ENCODE results near the gene ZNF135. TPM values are rescaled to one million over a fixed set of nuclear protein-coding genes. Genes with fewer than 3 reads are reported as not detected.

Gene ZNF135
- polyA plus RNA-seq, 4 donors, result 22.1 to 28.6 (median 23.9) TPM

DNA sequence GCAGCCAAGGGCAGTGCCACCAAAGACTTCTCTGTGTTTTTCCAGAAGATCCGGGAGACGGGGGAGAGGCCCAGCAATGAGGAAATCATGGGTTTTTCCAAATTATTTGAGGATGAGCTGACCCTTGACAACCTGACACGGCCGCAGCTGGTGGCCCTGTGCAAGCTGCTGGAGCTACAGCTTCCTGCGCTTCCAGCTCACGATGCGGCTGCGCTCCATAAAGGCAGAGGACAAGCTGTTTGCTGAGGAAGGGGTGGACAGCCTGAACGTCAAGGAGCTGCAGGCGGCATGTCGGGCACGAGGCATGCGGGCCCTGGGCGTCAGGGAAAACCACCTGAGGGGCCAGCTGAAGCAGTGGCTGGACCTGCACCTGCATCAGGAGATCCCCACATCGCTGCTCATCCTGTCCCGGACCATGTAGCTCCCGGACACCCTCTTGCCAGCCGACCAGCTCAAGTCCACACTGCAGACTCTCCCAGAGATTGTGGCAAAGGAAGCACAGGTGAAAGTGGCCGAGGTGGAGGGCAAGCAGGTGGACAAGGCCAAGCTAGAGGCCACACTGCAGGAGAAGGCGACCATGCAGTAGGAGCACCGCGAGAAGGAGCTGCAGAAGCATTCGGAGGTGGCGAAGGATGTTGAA, 13.6 kb upstream of the ZNF135 start:
- no peak for DNase-seq (ENCODE audit: low read depth in 4 of 4, low spot score in 3 of 4)

DNA sequence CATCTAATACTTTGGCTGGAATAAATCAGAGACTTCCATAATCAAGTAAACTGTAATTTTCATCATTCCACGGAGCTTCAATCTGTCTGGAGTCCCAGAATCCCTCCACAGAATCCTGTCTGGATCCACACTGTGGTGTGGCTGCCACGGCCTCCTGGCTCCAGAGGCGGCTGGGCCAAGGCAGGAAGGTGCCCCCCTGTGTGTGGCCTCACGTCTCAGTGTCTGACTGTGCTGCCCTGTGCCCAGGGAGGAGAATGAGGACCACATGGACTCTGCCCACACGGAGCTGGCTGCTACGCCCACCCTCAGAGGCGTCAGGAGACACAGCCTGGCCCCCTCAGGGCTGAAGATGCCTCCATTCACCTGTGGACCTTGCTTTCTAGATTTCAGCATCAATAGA, 12.2 kb upstream of the ZNF135 start:
- no peak for DNase-seq (ENCODE audit: low read depth in 4 of 4, low spot score in 3 of 4)

DNA sequence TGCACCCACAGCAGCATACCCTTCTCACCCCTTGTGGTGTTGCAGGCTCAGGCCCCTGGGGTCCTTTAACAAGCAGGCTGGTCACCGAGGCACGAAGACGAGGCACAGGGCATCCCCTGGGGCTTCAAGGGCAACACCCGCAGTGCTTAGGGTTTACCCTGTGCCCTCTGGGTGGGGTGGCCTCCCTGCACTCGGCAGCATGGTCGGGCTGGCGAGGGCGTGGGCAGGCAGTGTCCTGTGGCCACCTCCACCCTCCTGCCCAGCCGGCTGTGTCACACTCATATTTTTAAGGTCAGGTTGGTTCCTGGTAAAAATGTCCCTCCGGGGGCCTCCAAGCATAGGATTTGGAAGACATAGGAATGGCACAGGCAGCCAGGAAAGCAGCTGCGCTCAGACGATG, 11.4 kb upstream of the ZNF135 start:
- no peak for DNase-seq (ENCODE audit: low read depth in 4 of 4, low spot score in 3 of 4)

DNA sequence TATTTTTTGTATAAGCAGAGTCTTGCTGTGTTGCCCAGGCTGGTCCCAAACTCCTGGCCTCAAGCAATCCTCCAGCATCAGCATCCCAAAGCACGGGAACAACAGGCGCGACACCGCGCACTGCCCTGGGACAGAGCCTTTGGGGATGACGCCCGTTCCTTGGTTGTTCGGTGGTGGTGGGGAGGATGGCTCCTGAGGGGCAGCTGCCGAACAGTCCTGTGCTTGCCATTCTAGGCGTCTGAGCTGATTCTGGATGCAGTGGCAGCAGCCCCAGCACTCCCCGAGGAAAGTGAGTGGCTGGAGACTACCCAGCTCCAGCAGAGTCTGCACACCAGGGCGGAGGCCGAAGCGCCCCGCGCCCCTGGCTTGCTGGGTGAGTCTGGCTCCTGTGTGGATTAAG, 6.8 kb upstream of the ZNF135 start:
- DNase-seq (ENCODE audit: low read depth in 4 of 4, low spot score in 3 of 4), result no peak

DNA sequence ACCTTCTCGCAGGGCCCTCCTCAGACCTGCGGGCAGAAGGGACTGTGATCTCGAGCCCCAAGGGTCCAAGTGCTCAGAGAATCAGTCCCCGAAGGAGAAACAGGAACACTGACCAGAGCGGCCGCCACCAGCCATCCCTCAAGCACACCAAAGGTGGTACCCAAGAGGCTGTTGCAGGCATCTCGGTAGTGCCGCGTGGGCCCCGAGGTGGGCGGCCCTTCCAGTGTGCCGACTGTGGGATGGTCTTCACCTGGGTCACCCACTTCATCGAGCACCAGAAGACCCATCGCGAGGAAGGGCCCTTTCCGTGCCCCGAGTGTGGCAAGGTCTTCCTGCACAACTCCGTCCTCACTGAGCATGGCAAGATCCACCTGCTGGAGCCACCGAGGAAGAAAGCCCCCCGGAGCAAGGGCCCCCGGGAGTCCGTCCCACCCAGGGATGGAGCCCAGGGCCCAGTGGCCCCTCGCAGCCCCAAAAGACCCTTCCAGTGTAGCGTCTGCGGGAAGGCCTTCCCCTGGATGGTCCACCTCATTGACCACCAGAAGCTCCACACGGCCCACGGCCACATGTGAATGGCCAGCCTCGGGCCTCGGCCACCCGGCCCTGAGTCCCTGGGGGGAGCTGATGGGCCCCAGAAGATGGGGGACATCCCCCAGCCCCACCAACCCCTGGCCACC, 5.5 kb upstream of the ZNF135 start:
- DNase-seq (ENCODE audit: low read depth in 4 of 4, low spot score in 3 of 4), result no peak

DNA sequence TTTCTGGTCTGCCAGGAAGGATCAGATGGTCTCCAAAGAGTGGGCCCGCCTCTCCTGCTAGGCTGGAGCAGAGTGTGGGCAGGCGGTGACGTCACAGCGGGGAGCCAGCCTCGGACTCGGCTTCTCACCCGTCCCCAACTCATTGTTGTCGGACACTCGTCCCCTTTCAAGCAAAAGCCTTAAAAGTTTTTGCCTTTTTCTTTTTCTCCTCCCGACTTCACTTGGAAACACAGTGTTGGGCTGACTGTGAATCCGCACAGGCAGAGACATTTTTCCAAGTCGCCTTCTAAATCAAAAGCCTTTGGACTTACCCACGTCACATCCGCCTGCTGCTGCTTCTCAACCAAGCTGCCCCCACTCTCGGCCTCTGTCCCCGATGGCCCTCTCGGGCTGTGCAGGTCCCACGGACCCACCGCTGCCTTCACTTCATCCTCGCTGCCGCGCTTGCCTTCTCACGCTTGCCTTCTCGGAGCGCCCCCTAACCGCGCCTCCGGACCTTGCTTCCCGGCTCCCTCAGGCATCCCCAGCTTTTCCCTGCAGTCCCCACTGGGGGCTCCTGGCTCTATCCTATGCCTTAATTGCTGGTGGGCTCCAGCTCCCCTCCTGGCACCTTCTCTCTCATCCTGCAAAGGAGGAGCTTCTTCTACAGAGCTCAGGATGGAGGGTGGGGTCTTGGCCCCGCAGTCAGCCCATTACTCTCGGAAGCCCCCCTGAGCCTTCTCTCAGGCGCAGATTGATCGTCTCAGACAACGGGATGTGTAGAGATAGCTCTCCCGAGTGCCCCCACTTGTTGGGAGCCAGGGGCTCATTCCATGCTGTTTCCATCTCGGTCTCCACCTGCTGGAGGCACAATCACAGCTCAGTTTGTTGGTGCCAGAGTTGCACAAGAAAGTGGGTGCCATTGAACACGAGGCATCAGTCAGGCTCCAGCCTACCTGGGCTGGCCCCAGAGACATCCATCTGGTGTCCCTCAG, 3.9 kb upstream of the ZNF135 start:
- no peak for DNase-seq (ENCODE audit: low read depth in 4 of 4, low spot score in 3 of 4)

DNA sequence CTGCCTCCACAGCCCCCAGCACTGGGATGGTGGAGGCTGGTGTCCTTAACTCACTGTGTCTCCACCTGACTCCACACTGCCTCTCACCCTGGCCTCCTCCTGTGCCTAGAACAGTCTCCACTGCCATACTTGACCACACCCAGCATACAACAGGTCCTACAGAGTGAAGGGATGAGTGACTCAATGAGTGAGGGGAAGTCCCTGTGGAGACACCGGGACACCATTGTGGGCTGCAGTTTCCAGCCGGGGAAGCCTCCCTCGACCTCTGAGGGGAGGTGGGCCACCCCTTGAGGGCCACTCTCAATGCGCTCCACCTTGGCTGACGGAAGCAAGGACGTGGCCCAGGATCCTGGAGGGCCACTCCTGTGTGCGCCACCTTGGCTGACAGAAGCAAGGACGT, 2.8 kb upstream of the ZNF135 start:
- no peak for DNase-seq (ENCODE audit: low read depth in 4 of 4, low spot score in 3 of 4)

DNA sequence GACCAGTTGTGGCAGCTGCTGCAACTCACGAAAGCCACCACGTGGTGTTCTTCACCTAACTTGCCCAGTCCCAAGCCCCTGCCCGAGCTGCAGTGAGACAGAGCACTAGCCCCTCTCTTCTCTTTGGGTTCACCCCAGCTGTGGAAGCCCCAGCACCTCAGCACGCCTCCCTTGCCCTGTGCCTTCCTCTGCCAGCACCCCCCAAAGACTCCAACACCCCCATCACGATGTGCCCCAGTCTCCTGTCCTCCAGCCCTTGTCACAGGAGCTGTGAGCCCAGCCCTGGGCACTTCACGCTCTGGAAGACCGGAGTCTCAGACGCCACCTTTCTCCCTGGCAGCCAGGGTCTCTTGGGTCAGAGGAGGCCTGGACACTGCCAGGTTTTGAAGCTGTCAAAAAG, 2.2 kb upstream of the ZNF135 start:
- no peak for DNase-seq (ENCODE audit: low read depth in 4 of 4, low spot score in 3 of 4)

DNA sequence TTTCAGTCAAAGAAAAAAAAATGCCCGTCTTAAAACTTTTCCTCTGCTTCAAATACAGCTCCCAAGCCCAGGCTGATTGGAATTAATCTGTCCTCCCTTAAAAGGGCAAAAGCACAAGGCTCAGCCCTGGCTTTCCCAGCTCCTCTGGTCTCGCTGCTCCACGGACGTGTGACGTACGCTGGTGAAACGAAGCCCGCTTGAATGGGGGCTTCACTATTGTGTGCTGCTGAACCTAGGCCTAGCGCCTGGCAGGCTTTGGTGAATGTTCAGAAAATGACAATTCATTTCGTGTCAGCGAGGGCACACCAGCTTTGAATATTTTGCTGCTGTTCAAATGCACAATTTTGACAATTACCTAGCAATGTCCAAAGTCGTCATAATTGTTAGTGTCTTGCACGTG, 615 bp upstream of the ZNF135 start:
- DNase-seq (ENCODE audit: low read depth in 4 of 4, low spot score in 3 of 4), result no peak

DNA sequence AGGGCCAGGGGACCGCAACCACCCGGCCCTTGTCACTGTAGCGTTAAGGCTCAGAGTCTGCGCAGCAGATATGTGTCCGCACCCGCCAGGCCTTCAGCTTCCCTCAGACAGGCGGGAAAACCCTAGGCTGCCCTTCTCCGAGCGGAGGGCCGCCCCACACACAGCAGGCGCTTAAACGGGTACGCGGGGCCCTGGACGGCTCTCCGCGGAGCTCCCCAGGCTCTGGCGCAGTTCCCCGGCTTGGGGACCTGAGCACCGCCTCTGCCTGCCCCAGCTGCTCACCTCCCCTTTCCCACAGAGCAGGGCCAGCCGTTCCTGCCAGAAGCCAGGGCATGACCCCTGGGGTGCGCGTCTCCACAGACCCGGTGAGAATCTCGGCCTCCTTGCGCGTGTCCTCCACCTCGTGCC, 593 bp downstream of the ZNF135 start:
- DNase-seq (ENCODE audit: low read depth in 4 of 4, low spot score in 3 of 4), result no peak

DNA sequence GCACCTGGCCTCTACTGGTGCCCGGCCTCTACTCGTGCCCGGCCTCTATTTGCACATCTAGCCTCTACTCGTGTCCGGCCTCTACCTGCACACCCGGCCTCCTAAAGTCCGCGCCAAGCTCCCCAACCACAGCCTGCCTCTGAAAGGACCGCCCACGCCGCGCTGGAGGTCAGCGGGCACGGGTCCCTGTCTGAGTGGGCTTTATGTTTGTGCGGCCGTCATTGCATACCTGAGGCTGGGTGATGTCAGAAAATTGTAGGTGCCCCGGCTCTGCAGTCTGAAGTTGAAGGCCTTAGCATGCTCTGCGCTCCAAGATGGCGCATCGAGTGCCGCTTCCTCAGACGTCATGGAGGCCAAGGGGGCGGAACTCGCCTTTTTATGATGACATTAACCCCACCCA, 1.1 kb downstream of the ZNF135 start:
- no peak for DNase-seq (ENCODE audit: low read depth in 4 of 4, low spot score in 3 of 4)

DNA sequence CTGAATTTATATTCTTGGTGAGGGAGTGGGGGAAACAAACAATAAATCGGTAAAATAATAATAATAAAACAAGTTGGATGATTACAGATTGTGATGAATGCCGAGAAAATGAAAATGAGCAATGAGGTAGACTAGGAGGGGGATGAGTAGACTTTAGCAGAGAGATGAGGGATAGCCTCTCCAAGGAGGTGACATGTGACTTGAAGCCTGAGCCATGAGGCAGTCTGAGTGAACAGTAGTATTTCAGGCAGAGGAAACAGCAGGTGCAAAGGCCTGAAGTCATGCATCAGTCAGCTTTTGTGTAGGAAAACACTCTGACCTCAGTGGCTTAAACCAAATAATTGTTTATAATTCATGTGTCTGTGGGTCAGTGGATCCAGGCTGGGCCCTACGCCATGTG, 4.6 kb downstream of the ZNF135 start:
- DNase-seq (ENCODE audit: low read depth in 4 of 4, low spot score in 3 of 4), result no peak

DNA sequence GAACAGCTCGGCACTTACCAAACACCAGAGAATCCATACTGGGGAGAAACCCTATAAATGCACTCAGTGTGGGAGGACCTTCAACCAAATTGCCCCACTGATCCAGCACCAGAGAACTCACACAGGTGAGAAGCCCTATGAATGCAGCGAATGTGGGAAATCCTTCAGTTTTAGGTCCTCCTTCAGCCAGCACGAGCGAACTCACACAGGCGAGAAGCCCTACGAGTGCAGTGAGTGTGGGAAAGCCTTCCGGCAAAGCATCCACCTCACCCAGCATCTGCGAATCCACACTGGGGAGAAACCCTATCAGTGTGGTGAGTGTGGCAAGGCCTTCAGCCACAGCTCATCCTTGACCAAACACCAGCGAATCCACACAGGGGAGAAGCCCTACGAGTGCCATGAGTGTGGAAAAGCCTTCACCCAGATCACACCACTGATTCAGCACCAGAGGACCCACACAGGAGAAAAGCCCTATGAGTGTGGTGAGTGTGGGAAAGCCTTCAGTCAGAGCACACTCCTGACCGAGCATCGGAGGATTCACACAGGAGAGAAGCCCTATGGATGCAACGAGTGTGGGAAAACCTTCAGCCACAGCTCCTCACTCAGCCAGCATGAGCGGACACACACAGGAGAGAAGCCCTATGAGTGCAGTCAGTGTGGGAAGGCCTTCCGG, 8.3 kb downstream of the ZNF135 start:
- no peak for DNase-seq (ENCODE audit: low read depth in 4 of 4, low spot score in 3 of 4)

DNA sequence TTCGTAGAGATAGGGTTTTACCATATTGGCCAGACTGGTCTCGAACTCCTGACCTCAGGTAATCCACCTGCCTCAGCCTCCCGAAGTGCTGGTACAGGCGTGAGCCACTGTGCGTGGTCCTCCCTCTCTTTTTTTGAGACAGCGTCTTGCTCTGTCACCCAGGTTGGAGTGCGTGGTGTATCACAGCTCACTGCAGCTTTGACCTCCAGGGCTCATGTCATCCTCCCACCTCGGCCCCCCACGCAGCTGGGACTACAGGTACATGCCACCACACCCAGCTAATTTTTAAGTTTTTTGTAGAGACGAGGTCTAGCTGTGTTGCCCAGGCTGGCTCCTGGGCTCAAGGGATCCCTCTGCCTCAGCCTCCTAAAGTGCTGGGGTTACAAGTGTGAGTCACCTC, 20.7 kb downstream of the ZNF135 start:
- no peak for DNase-seq (ENCODE audit: low read depth in 4 of 4, low spot score in 3 of 4)

DNA sequence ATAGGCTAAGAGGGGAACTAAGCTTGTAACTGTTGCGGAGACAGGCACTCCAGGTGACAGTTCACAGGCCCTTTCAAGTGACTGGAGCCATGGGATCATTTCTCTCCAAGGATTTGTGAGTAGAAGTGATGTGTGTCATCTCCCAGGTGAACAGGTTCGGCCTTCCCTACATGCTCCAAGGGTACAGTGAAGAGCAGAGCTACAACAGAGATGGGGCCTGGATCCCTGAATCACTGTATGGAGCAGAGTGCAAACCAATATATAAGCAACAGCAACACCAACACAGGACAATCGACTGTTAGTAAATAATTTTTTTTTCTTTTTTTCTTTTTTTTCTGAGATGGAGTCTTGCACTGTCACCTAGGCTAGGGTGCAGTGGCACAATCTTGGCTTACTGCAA, 23.9 kb downstream of the ZNF135 start:
- no peak for DNase-seq (ENCODE audit: low read depth in 4 of 4, low spot score in 3 of 4)

DNA sequence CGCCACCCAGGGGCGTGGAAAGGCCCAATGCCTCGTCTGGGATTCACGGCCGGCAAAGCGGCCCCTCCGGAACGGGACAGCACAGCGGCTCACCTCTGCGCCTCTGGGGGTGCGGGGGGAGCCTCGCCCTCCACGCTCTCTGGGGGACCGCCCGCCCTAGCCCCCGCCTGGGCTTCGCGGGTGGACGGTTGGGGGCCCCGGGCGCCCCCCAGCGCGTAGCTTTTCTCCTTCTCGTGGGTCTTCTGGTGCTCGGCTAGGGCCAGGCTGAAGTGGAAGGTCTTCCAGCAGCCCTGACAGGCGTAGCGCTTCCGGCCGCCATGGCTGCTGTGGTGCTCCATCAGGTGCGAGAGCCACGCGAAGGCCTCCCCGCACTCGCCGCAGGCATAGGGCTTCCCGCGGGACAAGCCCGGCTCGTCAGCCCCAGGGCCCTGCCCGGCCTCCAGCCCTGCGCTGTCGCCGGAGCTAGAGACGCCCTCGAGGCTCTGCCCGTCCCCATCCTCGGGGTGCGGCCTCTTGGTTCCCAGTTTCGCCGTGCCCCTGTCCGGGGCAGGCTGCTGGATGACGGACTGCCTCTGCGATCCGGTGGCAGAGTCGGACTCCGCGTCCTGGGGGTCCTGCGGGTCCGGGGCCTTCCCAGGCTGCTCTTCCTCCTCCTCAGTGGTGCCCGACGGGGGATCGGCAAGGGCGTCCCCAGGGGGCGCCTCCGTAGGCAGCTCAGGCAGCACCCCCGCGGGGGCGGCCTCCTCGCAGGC, 25.7 kb downstream of the ZNF135 start:
- DNase-seq (ENCODE audit: low read depth in 4 of 4, low spot score in 3 of 4), result no peak

DNA sequence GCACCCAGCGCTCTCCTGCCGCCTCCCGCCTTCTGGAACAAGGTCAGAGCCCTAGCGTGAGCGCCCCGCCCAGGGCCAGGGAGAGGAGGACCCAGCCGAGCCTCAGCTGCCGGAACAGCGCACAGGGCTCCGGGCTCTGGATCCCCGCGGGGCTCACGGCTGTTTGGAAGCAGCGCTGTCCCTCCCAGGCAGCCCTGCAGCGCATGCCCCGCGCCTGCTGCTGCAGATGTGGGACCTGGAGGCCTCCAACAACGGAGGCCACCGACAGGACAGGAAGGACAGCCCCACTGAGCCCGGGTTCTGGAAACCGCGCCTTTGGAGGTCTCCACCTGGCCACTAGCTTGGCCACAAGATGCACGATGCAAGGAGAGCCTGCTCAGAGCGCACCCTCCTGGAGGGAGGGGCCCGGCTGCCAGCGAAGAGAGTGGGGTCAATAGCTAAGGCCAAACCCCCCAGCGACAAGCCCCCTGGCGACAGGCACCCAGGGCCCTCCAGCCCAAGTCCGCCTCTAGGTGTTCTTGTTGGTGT, 26.3 kb downstream of the ZNF135 start:
- no peak for DNase-seq (ENCODE audit: low read depth in 4 of 4, low spot score in 3 of 4)

DNA sequence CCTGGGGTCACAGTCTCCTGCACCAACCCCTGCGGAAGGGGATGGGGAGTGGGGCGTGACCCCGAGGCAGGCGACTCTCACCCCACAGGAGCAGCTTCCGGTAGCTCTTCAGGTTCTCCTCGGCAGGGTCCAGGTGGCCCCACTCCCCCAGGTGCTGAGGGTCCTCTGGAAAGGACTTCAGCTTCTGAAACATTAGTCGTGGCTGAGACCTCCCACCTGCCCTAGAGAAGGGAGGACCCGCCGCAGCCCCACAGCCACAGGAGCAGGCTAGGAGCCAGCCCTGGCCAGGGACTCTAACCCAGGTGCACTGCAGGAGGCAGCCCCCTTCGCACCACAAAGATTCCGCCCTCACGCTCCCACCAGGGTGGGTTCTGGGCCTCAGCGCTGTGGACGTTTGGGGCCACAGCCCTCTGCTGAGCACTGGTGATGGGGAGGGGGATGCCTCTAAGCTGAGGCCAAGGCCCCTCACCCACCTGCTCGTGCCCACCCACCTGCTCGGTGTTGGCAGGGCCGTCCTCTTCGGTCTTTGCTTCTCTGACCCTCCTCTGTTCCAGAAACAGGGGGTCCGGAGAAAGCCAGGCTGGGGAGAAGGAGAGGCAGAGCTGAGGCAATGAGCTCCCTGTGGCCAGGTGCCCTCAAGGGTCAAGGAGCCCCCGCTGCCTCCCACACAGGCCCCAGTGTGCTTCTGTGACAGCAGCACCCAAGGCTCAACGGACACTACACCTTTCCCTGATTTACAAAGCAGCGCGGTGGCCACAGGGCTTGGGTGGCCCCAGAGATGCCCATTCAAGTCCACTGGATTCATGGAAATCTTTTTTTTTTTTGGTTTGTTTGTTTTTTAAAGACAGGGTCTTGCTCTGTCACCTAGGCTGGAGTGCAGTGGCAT, 28.0 kb downstream of the ZNF135 start:
- no peak for DNase-seq (ENCODE audit: low read depth in 4 of 4, low spot score in 3 of 4)

DNA sequence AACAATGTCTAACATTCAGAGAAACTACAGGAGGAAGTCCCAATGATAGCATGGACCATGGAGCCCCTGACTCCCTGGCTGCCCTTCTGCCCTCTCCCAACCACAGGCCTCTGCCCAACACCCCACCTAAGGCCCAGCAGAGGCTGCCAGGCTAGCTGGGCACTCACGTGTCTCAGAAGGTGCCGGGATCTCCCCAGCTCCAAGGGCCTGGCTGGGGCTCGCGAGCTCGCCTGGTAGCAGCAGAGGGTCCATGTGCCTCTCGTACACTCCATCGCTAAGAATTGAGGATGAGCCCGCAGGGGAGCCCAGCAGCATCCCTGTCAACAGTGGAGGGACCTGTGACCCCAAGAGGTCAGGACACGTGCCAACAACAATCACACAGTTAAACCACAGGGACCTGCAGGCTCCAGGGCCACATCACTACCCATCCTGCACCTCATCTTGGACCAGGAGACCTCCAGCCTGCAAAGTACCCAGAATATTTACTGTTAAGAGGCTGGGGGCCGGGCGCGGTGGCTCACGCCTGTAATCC, 29.5 kb downstream of the ZNF135 start:
- no peak for DNase-seq (ENCODE audit: low read depth in 4 of 4, low spot score in 3 of 4)

Data from left renal pelvis (tissue), 4 donors.